NB4 (cell line): Measurements from ENCODE around the gene BLOC1S4.

Experiments used
- CTCF ChIP-seq: IDR thresholded peaks from one replicate; pipeline ENCODE4 v1.5.1; 2012; ENCODE audit warnings: low read depth, low read length
- MAX ChIP-seq: IDR thresholded peaks from 2 replicates; pipeline ENCODE4 v1.6.1; 2011; ENCODE audit warnings: low read depth, low read length
- MYC ChIP-seq: IDR thresholded peaks from 2 replicates; pipeline ENCODE4 v1.6.1; 2011; ENCODE audit warnings: low read depth, low read length
- POLR2A ChIP-seq: IDR thresholded peaks from 2 replicates; pipeline ENCODE4 v1.6.1; 2011; ENCODE audit warnings: mild to moderate bottlenecking; ENCODE audit not compliant: insufficient read length; ENCODE audit errors: extremely low read depth

- TF ChIP-seq CTCF = no peak
- no peak for TF ChIP-seq POLR2A
- no peak for TF ChIP-seq MAX
- no peak for TF ChIP-seq MYC
Observed at GRCh38 chr4:6692379-6692778, 23.6 kb upstream of the BLOC1S4 start.
